Measurements from ENCODE around the gene CIPC.
A peak's percentile ranks its signal among the peaks of the same experiment; 100 is the strongest.

CIPC gene

GRCh38 chr14:77097700-77098528 is at the start of gene CIPC:
CIPC (plus strand) TSS chr14:77098258; CDS start chr14:77105709, 7,451 bp downstream.
- peak; percentile 99 for DNase-seq (ENCODE audit: low read depth)

DNA sequence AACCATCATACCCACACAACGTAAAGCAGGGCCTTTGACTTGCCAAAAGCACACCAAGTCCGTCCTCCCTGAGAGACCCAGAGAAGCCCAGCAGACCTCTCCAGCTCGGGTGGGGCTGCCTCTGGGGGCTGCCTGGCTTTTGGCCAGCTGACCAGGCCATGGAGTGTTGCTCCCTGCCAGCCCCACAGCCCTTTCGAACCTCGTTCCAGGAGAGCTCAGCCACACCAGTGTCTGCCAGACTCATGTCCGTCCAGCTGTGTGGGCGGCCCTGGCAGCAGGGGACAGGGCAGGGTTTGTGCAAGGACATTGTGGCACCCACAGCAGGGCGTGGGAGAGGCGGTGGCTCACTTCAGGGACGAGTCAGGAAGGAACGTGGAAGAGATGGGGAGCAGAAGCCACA is 46.9 kb upstream of the CIPC start:
- no peak for DNase-seq (ENCODE audit: low read depth)

GRCh38 chr14:77052281-77053044 is 45.6 kb upstream of the CIPC start:
- no peak for DNase-seq (ENCODE audit: low read depth)

DNA sequence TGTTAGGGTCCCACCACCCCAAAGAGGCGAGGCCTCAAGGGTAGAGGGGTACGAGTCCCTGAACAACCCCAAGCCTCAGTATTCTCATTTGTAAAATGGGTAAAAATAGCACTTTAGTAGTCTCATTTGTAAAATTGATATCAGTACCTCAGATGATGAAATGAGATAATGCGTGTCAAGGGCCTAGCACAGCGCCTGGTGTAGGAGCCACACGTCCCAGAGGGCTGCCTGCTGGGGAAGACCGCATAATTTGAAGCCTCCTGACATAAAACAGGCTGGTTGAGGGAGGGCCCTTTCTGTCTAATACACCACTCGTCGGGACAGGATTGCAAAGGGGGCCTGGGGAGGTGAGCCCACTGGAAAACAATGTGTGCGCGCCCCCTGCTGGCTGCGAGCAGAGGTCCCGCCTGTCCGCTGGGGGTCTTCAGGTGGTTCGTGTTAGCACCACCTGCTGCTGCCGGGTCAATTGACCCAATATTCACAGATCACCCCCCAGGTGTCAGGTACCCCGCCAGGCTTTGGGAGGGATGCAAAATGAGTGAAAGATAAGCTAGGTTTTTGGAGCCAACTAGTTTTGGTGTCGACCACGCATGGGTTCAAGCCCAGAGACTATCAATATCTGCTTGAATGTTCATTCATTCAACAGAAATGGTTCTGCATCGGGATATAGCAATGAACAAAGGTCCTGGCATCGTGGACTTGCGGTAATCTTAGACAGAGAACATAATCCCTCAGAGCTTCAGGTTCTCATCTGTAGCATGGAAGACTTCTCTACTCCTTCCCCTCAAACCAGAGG is 44.8 kb upstream of the CIPC start:
- DNase-seq (ENCODE audit: low read depth): peak; percentile 77

- DNase-seq (ENCODE audit: low read depth): no peak
Observed at GRCh38 chr14:77055306-77055705, 42.8 kb upstream of the CIPC start.

- no peak for DNase-seq (ENCODE audit: low read depth)
Observed at GRCh38 chr14:77055981-77056380, 42.1 kb upstream of the CIPC start.

GRCh38 chr14:77058117-77058516 is 39.9 kb upstream of the CIPC start:
- DNase-seq (ENCODE audit: low read depth): no peak

DNA sequence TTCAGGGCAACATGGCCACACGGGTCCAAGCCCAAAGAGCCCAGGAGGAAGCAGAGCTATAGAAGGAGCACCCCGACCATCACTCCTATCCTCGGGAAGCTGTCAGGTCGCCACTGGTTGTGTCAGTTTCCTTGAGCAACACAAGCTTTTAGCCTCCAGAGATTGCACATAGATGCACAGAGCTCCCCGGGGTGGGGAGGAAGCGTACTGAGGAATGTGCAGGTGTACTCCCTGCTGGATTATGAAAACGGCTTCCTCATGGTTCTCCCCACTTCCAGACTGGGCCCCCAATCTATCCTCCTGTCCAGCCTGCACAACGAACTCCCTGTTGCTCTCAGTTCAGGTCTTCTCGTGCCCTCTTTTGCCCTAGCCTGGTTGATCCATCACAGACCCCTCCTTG is 39.3 kb upstream of the CIPC start:
- DNase-seq (ENCODE audit: low read depth): no peak

- no peak for DNase-seq (ENCODE audit: low read depth)
Observed at GRCh38 chr14:77059276-77059915, 38.7 kb upstream of the CIPC start.

GRCh38 chr14:77061630-77062257 is 36.3 kb upstream of the CIPC start:
- DNase-seq (ENCODE audit: low read depth): no peak

- DNase-seq (ENCODE audit: low read depth): no peak
Observed at GRCh38 chr14:77062261-77062660, 35.8 kb upstream of the CIPC start.

DNA sequence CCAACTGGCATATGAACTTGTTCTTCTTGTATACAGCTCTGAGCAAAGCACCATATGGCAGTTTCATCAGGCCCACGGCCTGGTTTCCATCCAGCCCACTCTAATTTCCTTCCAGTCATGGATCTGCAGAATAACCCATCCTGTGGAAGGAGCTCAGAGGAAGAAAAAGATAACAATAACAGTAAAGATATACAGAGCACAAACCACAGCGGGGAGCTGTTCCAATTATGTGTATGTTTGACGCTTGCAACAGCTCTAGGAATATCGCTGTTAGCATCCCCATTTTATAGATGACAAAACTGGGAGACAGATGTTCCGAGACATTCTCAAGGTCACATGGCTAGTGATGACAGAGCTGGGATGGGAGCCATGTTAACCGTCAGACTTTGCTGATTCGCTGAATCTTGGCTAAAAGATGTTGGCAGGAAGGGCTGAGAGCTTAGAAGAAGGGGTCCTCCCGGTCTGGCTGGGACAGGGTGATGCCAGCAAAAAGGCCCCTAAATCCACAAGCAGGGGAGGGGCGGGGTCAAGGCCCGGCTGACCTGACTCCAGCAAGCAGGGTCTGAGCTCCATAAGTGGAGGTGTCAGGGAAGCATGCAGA is 34.4 kb upstream of the CIPC start:
- no peak for DNase-seq (ENCODE audit: low read depth)

- no peak for DNase-seq (ENCODE audit: low read depth)
Observed at GRCh38 chr14:77064521-77065178, 33.4 kb upstream of the CIPC start.

GRCh38 chr14:77065851-77066577 is 32.0 kb upstream of the CIPC start:
- DNase-seq (ENCODE audit: low read depth): no peak

DNA sequence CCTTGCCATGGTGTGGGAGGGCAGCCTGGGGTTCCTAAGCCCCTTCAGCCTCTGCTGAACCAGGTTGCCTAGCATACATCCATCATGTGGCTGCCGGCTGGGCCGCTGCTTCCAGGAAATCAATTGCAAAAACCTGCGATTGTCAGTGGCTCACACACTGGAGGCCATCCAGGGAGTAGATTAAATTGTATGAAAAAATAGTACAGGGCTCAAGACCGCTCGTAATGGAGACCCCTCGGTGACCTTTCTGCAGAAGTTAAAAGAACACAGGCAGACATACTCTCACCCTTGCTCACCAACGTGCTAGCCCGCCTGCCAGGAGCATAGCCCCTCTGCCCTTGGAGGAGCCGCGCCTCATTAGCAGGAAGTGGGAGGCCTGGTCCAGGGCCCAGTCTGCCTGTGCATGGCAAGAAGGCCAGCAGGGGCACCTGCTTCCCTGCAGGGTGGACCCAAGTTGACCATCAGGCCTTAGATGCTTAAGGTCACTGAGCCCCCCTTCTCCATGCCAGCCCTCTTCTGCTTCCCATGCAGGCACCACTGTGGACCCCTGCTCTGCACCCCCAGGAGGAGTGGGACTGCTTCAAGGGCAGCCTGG is 31.4 kb upstream of the CIPC start:
- DNase-seq (ENCODE audit: low read depth): no peak

DNA sequence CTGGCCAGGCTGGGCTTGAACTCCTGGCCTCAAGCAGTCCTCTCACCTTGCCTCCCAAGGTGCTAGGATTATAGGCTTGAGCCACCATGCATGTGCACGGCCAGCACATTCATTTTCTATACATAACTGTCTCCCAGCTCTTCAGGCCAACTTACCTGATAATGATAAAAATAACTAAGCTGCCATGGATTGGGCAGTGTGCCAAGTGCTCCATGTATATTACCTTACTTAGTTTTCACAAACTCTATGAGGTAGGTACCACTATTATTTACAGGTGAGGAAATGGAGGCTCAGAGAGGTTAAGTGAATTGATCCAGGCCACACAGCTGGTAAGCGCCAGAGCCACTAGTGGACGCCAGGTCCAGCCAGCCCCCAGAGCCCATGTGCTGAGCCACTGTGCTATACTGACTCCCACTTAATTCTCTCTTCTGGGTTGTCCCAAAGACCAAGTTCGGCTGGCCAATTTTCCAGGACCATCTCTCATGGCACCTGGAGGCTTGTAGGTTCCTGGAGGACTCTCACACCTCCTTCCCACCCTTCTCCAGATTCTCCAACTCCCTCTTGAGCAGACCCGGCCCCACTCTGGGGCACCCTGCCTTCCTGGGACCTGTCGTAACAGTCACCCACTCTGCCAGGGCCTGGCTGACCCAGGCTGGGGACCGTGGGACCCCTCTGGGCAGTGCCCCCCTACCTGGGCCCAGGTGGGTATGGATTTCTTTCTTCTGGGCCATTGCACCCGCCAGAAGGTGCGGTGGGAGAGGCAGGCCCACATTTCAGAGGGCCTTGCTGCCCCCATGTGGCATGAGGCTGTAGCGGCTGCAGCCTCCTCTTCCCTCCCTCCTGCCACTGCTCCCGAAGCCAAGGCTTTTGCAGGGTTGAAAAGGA is 30.2 kb upstream of the CIPC start:
- no peak for DNase-seq (ENCODE audit: low read depth)

DNA sequence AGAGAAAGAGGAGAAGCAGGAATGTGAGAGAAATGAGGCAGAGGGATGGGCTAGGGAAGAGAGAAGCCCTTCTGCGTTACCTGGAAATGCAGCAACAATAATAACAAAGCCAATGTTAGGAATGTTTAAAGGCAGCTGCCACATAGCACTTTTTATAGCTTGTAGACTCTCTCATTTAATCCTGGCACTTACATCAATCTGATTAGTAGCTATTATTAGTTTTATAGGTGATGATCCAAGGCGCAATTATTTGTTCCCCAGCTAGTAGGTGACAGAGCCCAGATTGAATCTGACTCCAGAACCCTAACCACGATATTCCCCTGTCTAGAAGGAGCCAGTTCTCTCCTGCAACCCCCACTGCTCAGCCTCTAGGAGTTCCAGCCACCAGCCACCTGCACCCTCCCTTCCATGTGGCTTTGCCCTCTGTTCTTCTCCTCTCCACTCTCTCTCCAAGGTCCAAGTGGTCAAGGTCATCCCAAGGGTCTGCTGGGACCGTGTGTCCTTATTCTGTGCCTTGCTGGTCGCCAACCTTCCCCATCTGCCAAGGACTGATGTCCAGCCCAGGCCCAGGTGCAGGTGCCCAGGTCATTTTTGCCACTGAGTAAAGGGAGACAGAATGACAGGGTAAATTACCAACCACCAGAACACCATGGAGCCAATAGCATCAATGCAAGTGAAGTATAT is 29.4 kb upstream of the CIPC start:
- no peak for DNase-seq (ENCODE audit: low read depth)

DNA sequence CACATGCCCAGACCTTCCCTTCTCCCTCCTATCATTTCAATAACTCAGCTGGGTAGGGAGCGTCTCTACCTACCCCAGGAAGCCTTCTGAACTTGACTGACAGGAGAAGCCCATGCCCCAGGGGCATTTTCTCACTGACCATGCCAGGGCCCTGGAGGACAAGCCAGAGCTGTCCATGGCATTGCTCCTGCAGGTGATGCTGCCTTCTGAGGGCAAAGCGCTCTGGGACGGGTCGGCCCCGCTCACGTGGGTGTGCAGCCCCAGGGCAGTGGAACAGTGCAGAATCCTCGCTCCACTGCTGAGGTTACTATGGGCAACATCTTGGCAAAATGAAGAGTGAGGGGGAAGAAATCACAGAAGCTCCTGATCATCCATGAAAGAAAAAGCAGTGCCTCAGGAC is 28.5 kb upstream of the CIPC start:
- DNase-seq (ENCODE audit: low read depth): no peak

Data from stimulated activated CD8-positive, alpha-beta memory T cell treated with anti-CD3 and anti-CD28 coated beads, Interleukin-12 subunit alpha, Interleukin-12 subunit beta, amount 100 ng/mL, for 1 hour (primary cell).